Liver (tissue), 9 donors: ENCODE results near the gene ZNF438. TPM values are rescaled to one million over a fixed set of nuclear protein-coding genes. Genes with fewer than 3 reads are reported as not detected.

Source experiments
- DNase-seq: peaks from one replicate; pipeline ENCODE4 v3.0.0-alpha.2; 2017; ENCODE audit warnings: low spot score
- H3K27ac ChIP-seq, 2 donors: one replicate each; pipeline ENCODE4 v1.7.0; 2013; ENCODE audit warnings: inconsistent platforms in 2 of 2, low read length in 2 of 2, control low read depth in 1 of 2, low read depth in 1 of 2, mild to moderate bottlenecking in 1 of 2
- H3K27me3 ChIP-seq, 4 donors: one replicate each; pipeline versions ENCODE4 v1.6.1 to v1.7.0; 2013; ENCODE audit warnings: low read length in 3 of 4, inconsistent platforms in 1 of 4, mild to moderate bottlenecking in 1 of 4, moderate library complexity in 1 of 4; ENCODE audit not compliant: control insufficient read depth in 4 of 4, insufficient read depth in 4 of 4
- H3K36me3 ChIP-seq, 4 donors: one replicate each; pipeline versions ENCODE4 v1.6.1 to v1.7.0; 2013; ENCODE audit warnings: low read length in 3 of 4, mild to moderate bottlenecking in 3 of 4, low read depth in 1 of 4, moderate library complexity in 1 of 4; ENCODE audit not compliant: control insufficient read depth in 4 of 4, insufficient read depth in 3 of 4
- H3K4me1 ChIP-seq, 4 donors: one replicate each; pipeline versions ENCODE4 v1.6.1 to v1.7.0; 2013; ENCODE audit warnings: low read length in 3 of 4, mild to moderate bottlenecking in 3 of 4, moderate library complexity in 1 of 4; ENCODE audit not compliant: control insufficient read depth in 4 of 4, insufficient read depth in 4 of 4
- H3K4me3 ChIP-seq, 3 donors: one replicate each; pipeline versions ENCODE4 v1.6.1 to v1.7.0; 2013; ENCODE audit warnings: low read length in 3 of 3, control low read depth in 1 of 3, low read depth in 1 of 3, mild to moderate bottlenecking in 1 of 3
- H3K9ac ChIP-seq, 2 donors: one replicate each; pipeline ENCODE4 v1.7.0; 2013; ENCODE audit warnings: low read length in 2 of 2, mild to moderate bottlenecking in 2 of 2, moderate library complexity in 2 of 2, control low read depth in 1 of 2, low read depth in 1 of 2
- H3K9me3 ChIP-seq, 4 donors: one replicate each; pipeline versions ENCODE4 v1.6.1 to v1.7.0; 2013; ENCODE audit warnings: low read length in 3 of 4; ENCODE audit not compliant: control insufficient read depth in 4 of 4
- CTCF ChIP-seq: fragments of 150-350 bp; IDR thresholded peaks from 2 replicates; pipeline ENCODE4 v1.5.1; 2017; ENCODE audit warnings: improper control_type of control experiment, low read depth, low read length; ENCODE audit not compliant: missing input control
- EGR1 ChIP-seq, 2 donors: IDR thresholded peaks; 2 replicates each; pipeline ENCODE4 v1.6.1; 2016 to 2018; ENCODE audit warnings: antibody characterized with exemption in 2 of 2, low read depth in 2 of 2
- FOXA1 ChIP-seq: IDR thresholded peaks from 2 replicates; pipeline ENCODE4 v1.6.1; 2016; ENCODE audit warnings: antibody characterized with exemption
- FOXA2 ChIP-seq: IDR thresholded peaks from 2 replicates; pipeline ENCODE4 v1.6.1; 2016; ENCODE audit warnings: antibody characterized with exemption
- GABPA ChIP-seq, 2 donors: IDR thresholded peaks in 1 of 2; conservative IDR thresholded peaks in 1 of 2; 2 replicates each; pipeline ENCODE4 v1.6.1; 2016; ENCODE audit warnings: antibody characterized with exemption in 2 of 2, mild to moderate bottlenecking in 1 of 2, moderate library complexity in 1 of 2
- HNF4A ChIP-seq, 2 donors: conservative IDR thresholded peaks; 2 replicates each; pipeline ENCODE4 v1.6.1; 2016; ENCODE audit warnings: antibody characterized with exemption in 2 of 2, mild to moderate bottlenecking in 2 of 2
- HNF4G ChIP-seq: IDR thresholded peaks from 2 replicates; pipeline ENCODE4 v1.6.1; 2016; ENCODE audit warnings: antibody characterized with exemption
- JUND ChIP-seq, 2 donors: IDR thresholded peaks; 2 replicates each; pipeline ENCODE4 v1.6.1; 2016; ENCODE audit warnings: antibody characterized with exemption in 2 of 2
- NR2F2 ChIP-seq: IDR thresholded peaks from 2 replicates; pipeline ENCODE4 v1.6.1; 2016; ENCODE audit warnings: antibody characterized with exemption
- RAD21 ChIP-seq, 2 donors: IDR thresholded peaks; 2 replicates each; pipeline ENCODE4 v1.6.1; 2016; ENCODE audit warnings: antibody characterized with exemption in 2 of 2, mild to moderate bottlenecking in 2 of 2
- REST ChIP-seq: IDR thresholded peaks from 2 replicates; pipeline ENCODE4 v1.6.1; 2016; ENCODE audit warnings: antibody characterized with exemption, mild to moderate bottlenecking
- RXRA ChIP-seq, 2 donors: IDR thresholded peaks; 2 replicates each; pipeline ENCODE4 v1.6.1; 2017 to 2018; ENCODE audit warnings: antibody characterized with exemption in 2 of 2, mild to moderate bottlenecking in 1 of 2
- SP1 ChIP-seq: IDR thresholded peaks from 2 replicates; pipeline ENCODE4 v1.6.1; 2018; ENCODE audit warnings: antibody characterized with exemption, mild to moderate bottlenecking
- TAF1 ChIP-seq: conservative IDR thresholded peaks from 2 replicates; pipeline ENCODE4 v1.6.1; 2016; ENCODE audit warnings: antibody characterized with exemption, mild to moderate bottlenecking
- YY1 ChIP-seq: IDR thresholded peaks from 2 replicates; pipeline ENCODE4 v1.6.1; 2016; ENCODE audit warnings: antibody characterized with exemption, mild to moderate bottlenecking
- ZBTB33 ChIP-seq: IDR thresholded peaks from 2 replicates; pipeline ENCODE4 v1.6.1; 2016; ENCODE audit warnings: antibody characterized with exemption
- WGBS: extraction: QIAGEN DNeasy Blood & Tissue Kit; methylation state at CpG from one replicate; pipeline ENCODE4 v1.1.7; 2013; 5-methylcytosine and 5-hydroxymethylcytosine counted together
- polyA plus RNA-seq, 2 donors: library from polyadenylated mRNA; stranded (reverse) in 1 of 2; unstranded in 1 of 2; fragments of 200-250 nt in 1 of 2; fragments of >200 nt in 1 of 2; fragmentation: Nextera tagmentation in 1 of 2; extraction: Ambion mirVana in 1 of 2; gene quantifications; one replicate each; pipeline versions ENCODE4 v1.2.1 to v1.2.3, GENCODE V29; 2013 to 2015
- total RNA-seq, 2 donors: library from RNA; depleted of rRNA; stranded (reverse); fragments of >200 nt; gene quantifications; one replicate each; pipeline ENCODE4 v1.2.3, GENCODE V29; 2014
- TF ChIP-seq, protein P1 (sequence below): IDR thresholded peaks from 2 replicates; pipeline ENCODE4 v1.6.1; 2016; ENCODE audit warnings: antibody characterized with exemption
- TF ChIP-seq, protein P2 (sequence below): IDR thresholded peaks from 2 replicates; pipeline ENCODE4 v1.6.1; 2016; ENCODE audit warnings: antibody characterized with exemption
- donor health status: healthy.
- donor health status: healthy.
- donor health status: healthy.
- donor health status: healthy.
- donor health status: healthy.

ZNF438 gene
- total and polyA plus RNA-seq, 4 donors: 1.9 to 2.9 (median 2.2) TPM

DNA sequence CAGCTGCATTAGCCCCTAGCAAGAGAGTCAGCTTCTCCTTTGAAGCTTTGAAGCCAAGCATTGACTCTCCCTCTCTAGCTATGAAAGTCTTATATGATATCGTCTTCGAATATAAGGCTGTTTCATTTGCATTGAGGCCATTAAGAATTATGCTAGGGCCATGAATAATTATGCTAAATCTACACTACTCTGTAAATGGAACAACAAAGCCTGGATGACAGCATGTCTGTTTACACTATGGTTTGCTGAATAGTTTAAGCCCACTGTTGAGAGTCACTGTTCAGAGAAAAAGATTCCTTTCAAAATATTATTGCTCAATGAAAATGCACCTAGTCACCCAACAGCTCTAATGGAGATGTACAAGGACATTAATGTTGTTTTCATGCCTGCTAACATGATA is 52.8 kb downstream of the ZNF438 start:
- Histone ChIP-seq H3K4me3 (no peak overlapping the region), H3K27ac (no peak overlapping the region), H3K9me3 (no peaks in the 10 kb centered on the region), H3K9ac (no peak overlapping the region), H3K4me1 (peaks cover 0 to 9% (median 6%) of the 10 kb centered on the region in 4 donors), H3K36me3 (peaks cover 0 to 2% (median 0%) of the 10 kb centered on the region in 4 donors), H3K27me3 (no peaks in the 10 kb centered on the region)
- no peak for DNase-seq
- TF ChIP-seq NR2F2 (no peak), SP1 (no peak), EGR1 (IDR thresholded peaks at IDR 0.05; ENCODE audit: low read depth in 2 of 2) (no peak), FOXA2 (no peak), ZBTB33 (no peak), FOXA1 (no peak)
- TF ChIP-seq, protein P1, sequence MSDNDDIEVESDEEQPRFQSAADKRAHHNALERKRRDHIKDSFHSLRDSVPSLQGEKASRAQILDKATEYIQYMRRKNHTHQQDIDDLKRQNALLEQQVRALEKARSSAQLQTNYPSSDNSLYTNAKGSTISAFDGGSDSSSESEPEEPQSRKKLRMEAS: no peak
- TF ChIP-seq, protein P2, sequence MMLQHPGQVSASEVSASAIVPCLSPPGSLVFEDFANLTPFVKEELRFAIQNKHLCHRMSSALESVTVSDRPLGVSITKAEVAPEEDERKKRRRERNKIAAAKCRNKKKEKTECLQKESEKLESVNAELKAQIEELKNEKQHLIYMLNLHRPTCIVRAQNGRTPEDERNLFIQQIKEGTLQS: no peak
- WGBS: 98% methylated on average over 2 of the region's 2 CpGs

DNA sequence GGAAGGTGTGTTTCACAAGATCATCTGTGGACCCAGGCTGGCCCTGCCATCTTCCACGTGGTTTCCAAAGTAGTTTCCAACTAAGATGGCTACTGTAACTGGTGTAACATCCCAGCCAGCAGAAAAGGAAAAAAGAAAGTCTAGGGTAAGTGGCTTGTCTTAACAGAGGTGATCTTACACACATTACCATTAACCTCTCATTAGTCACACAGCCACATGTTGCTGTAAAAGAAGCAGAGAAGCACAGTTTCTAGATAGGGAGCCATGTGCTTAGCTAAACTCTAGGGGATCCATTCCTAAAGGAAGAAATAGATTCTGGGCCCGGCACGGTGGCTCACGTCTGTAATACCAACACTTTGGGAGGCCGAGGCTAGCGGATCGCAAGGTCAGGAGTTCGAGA is 54.3 kb downstream of the ZNF438 start:
- Histone ChIP-seq H3K4me3 (no peak overlapping the region), H3K27me3 (no peaks in the 10 kb centered on the region), H3K9me3 (no peaks in the 10 kb centered on the region), H3K36me3 (no peaks in the 10 kb centered on the region), H3K9ac (no peak overlapping the region), H3K27ac (no peak overlapping the region), H3K4me1 (peaks cover 0 to 9% (median 6%) of the 10 kb centered on the region in 4 donors)
- 96% methylated on average over 8 of the region's 8 CpGs for WGBS
- DNase-seq: no peak
- TF ChIP-seq, protein P1: no peak
- TF ChIP-seq SP1: no peak
- TF ChIP-seq RXRA (IDR thresholded peaks at IDR 0.05): no peak
- no peak for TF ChIP-seq TAF1
- TF ChIP-seq HNF4G: no peak
- no peak for TF ChIP-seq NR2F2
- TF ChIP-seq, protein P2: no peak
- TF ChIP-seq GABPA (IDR thresholded peaks at IDR 0.05 in 1 of 2, conservative IDR thresholded peaks at IDR 0.05 in 1 of 2): no peak
- no peak for TF ChIP-seq FOXA2
- TF ChIP-seq HNF4A (conservative IDR thresholded peaks at IDR 0.05): no peak
- no peak for TF ChIP-seq CTCF
- TF ChIP-seq EGR1 (IDR thresholded peaks at IDR 0.05; ENCODE audit: low read depth in 2 of 2): no peak
- no peak for TF ChIP-seq ZBTB33
- TF ChIP-seq REST: no peak
- TF ChIP-seq RAD21 (IDR thresholded peaks at IDR 0.05): no peak
- TF ChIP-seq JUND (IDR thresholded peaks at IDR 0.05): no peak
- TF ChIP-seq FOXA1: no peak
- TF ChIP-seq YY1: no peak
